WTC11 (cell line): ENCODE measurements around the gene SYTL2. TPM values are rescaled to one million over a fixed set of nuclear protein-coding genes. Genes with fewer than 3 reads are reported as not detected.

Experiments used
- ATAC-seq: fragments of 200-7000 bp; cut with Tn5 transposase; 2 replicates; pipeline ENCODE4 v1.10.0; 2021; ENCODE audit warnings: mild to moderate bottlenecking, moderate library complexity
- CTCF ChIA-PET: fragments of 300-600 bp; sonication (Branson Sonifier 250); formaldehyde crosslinking; loops from one replicate; lab custom pipeline; 2021; ENCODE audit warnings: antibody characterized with exemption; lab: Charles Lee
- POLR2A ChIA-PET: fragments of 350-600 bp; sonication (Branson Sonifier 250); formaldehyde crosslinking; loops from one replicate; lab custom pipeline; 2021; ENCODE audit warnings: antibody characterized with exemption; lab: Charles Lee
- DNase-seq: peaks from one replicate; pipeline ENCODE4 v3.0.0; 2021; ENCODE audit warnings: low spot score
- H3K27ac Mint-ChIP-seq: 2 replicates; pipeline ENCODE4 v1.8.0; 2021; ENCODE audit warnings: mixed read lengths
- H3K27me3 Mint-ChIP-seq: 2 replicates; pipeline ENCODE4 v1.8.0; 2021; ENCODE audit warnings: low read depth, mild to moderate bottlenecking, moderate library complexity, mixed read lengths
- H3K36me3 Mint-ChIP-seq: 2 replicates; pipeline ENCODE4 v1.8.0; 2021; ENCODE audit warnings: mixed read lengths
- H3K4me1 Mint-ChIP-seq: 2 replicates; pipeline ENCODE4 v1.8.0; 2022; ENCODE audit warnings: mixed read lengths
- H3K4me3 Mint-ChIP-seq: 2 replicates; pipeline ENCODE4 v1.8.0; 2021; ENCODE audit warnings: mild to moderate bottlenecking, moderate library complexity, mixed read lengths
- H3K9me3 Mint-ChIP-seq: 2 replicates; pipeline ENCODE4 v1.8.0; 2021; ENCODE audit warnings: mixed read lengths
- AR ChIP-seq: fragments of 250-450 bp; sonication (Bioruptor Pico); IDR thresholded peaks from 2 replicates; pipeline ENCODE4 v1.9.0; 2021; ENCODE audit warnings: mild to moderate bottlenecking
- GABPB1 ChIP-seq: sonication (generic); formaldehyde crosslinking; IDR thresholded peaks from 2 replicates; pipeline ENCODE4 v1.8.1; 2023; ENCODE audit warnings: mild to moderate bottlenecking, missing genetic modification reagents
- NFYB ChIP-seq: sonication (generic); formaldehyde crosslinking; conservative IDR thresholded peaks from 2 replicates; pipeline ENCODE4 v1.8.0; 2022; ENCODE audit warnings: low read depth, missing genetic modification reagents
- NR1H2 ChIP-seq: sonication (generic); formaldehyde crosslinking; IDR thresholded peaks from 2 replicates; pipeline ENCODE4 v1.9.0; 2021; ENCODE audit warnings: mild to moderate bottlenecking, moderate library complexity, missing genetic modification reagents
- NR3C1 ChIP-seq: sonication (generic); formaldehyde crosslinking; conservative IDR thresholded peaks from 2 replicates; pipeline ENCODE4 v1.8.1; 2023; ENCODE audit warnings: low read depth, mild to moderate bottlenecking, missing genetic modification reagents
- RORB ChIP-seq: fragments of 250-450 bp; sonication (Bioruptor Pico); IDR thresholded peaks from 2 replicates; pipeline ENCODE4 v1.9.0; 2021; ENCODE audit warnings: mild to moderate bottlenecking
- SMAD3 ChIP-seq: sonication (generic); formaldehyde crosslinking; IDR thresholded peaks from 2 replicates; pipeline ENCODE4 v1.8.0; 2022; ENCODE audit warnings: missing genetic modification reagents, mild to moderate bottlenecking, borderline replicate concordance
- SOX15 ChIP-seq: fragments of 250-450 bp; sonication (Bioruptor Pico); IDR thresholded peaks from 2 replicates; pipeline ENCODE4 v1.9.0; 2021; ENCODE audit warnings: mild to moderate bottlenecking
- ZMAT4 ChIP-seq: fragments of 250-450 bp; sonication (Bioruptor Pico); IDR thresholded peaks from 2 replicates; pipeline ENCODE4 v1.9.0; 2021; ENCODE audit warnings: mild to moderate bottlenecking
- ZNF317 ChIP-seq: sonication (generic); formaldehyde crosslinking; IDR thresholded peaks from 2 replicates; pipeline ENCODE4 v1.8.1; 2023; ENCODE audit warnings: low read depth, mild to moderate bottlenecking, moderate library complexity, missing genetic modification reagents, borderline replicate concordance
- ZNF396 ChIP-seq: fragments of 250-450 bp; sonication (Bioruptor Pico); IDR thresholded peaks from 2 replicates; pipeline ENCODE4 v1.8.0; 2021; ENCODE audit warnings: mild to moderate bottlenecking, moderate library complexity, borderline replicate concordance
- ZNF671 ChIP-seq: fragments of 250-450 bp; sonication (Bioruptor Pico); IDR thresholded peaks from 2 replicates; pipeline ENCODE4 v1.8.0; 2021; ENCODE audit warnings: mild to moderate bottlenecking
- total RNA-seq: library from RNA; stranded (reverse); gene quantifications from 3 replicates; pipeline ENCODE4 v1.2.3, GENCODE V29; 2021
- TF ChIP-seq, protein P1 (sequence below): fragments of 250-450 bp; sonication (Bioruptor Pico); IDR thresholded peaks from 2 replicates; pipeline ENCODE4 v1.8.0; 2021; ENCODE audit warnings: mild to moderate bottlenecking
- TF ChIP-seq, protein P2 (sequence below): sonication (generic); formaldehyde crosslinking; IDR thresholded peaks from 2 replicates; pipeline ENCODE4 v1.8.1; 2022; ENCODE audit warnings: missing genetic modification reagents, borderline replicate concordance
- TF ChIP-seq, protein P3 (sequence below): fragments of 250-450 bp; sonication (Bioruptor Pico); IDR thresholded peaks from 2 replicates; pipeline ENCODE4 v2.1.2; 2022; ENCODE audit warnings: mild to moderate bottlenecking, moderate library complexity
- TF ChIP-seq, protein P4 (sequence below): sonication (generic); formaldehyde crosslinking; IDR thresholded peaks from 2 replicates; pipeline ENCODE4 v1.8.1; 2022; ENCODE audit warnings: mild to moderate bottlenecking, moderate library complexity, missing genetic modification reagents
- TF ChIP-seq, protein P5 (sequence below): sonication (generic); formaldehyde crosslinking; IDR thresholded peaks from 2 replicates; pipeline ENCODE4 v1.8.0; 2023; ENCODE audit warnings: missing genetic modification reagents, mild to moderate bottlenecking, borderline replicate concordance

Gene SYTL2
- total RNA-seq, 1 experiment from 2014 or later = 7.1 TPM

- TF ChIP-seq ZNF396 (CRISPR knock-in tag) (no peak), ZMAT4 (no peak), GABPB1 (no peak)
- TF ChIP-seq, protein P1, sequence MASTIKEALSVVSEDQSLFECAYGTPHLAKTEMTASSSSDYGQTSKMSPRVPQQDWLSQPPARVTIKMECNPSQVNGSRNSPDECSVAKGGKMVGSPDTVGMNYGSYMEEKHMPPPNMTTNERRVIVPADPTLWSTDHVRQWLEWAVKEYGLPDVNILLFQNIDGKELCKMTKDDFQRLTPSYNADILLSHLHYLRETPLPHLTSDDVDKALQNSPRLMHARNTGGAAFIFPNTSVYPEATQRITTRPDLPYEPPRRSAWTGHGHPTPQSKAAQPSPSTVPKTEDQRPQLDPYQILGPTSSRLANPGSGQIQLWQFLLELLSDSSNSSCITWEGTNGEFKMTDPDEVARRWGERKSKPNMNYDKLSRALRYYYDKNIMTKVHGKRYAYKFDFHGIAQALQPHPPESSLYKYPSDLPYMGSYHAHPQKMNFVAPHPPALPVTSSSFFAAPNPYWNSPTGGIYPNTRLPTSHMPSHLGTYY (CRISPR knock-in tag) = no peak
- TF ChIP-seq, protein P2, sequence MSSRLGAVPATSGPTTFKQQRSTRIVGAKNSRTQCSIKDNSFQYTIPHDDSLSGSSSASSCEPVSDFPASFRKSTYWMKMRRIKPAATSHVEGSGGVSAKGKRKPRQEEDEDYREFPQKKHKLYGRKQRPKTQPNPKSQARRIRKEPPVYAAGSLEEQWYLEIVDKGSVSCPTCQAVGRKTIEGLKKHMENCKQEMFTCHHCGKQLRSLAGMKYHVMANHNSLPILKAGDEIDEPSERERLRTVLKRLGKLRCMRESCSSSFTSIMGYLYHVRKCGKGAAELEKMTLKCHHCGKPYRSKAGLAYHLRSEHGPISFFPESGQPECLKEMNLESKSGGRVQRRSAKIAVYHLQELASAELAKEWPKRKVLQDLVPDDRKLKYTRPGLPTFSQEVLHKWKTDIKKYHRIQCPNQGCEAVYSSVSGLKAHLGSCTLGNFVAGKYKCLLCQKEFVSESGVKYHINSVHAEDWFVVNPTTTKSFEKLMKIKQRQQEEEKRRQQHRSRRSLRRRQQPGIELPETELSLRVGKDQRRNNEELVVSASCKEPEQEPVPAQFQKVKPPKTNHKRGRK (CRISPR knock-in tag) = no peak
- TF ChIP-seq, all 79 proteins: peak for 0
These were observed 4.4 kb upstream of the SYTL2 start (continued) for GRCh38 chr11:85815186-85815931.

GRCh38 chr11:85813721-85814120 is 2.8 kb upstream of the SYTL2 start:
- Mint-ChIP-seq H3K27me3 (peaks cover 45% of the 10 kb centered on the region), H3K4me3 (no peak overlapping the region), H3K4me1 (peaks cover 16% of the 10 kb centered on the region), H3K36me3 (no peaks in the 10 kb centered on the region), H3K9me3 (no peaks in the 10 kb centered on the region), H3K27ac (no peak overlapping the region)
- TF ChIP-seq RORB (CRISPR knock-in tag) (no peak), ZNF317 (CRISPR knock-in tag) (no peak), SOX15 (no peak), AR (CRISPR knock-in tag) (no peak)
- TF ChIP-seq, protein P3, sequence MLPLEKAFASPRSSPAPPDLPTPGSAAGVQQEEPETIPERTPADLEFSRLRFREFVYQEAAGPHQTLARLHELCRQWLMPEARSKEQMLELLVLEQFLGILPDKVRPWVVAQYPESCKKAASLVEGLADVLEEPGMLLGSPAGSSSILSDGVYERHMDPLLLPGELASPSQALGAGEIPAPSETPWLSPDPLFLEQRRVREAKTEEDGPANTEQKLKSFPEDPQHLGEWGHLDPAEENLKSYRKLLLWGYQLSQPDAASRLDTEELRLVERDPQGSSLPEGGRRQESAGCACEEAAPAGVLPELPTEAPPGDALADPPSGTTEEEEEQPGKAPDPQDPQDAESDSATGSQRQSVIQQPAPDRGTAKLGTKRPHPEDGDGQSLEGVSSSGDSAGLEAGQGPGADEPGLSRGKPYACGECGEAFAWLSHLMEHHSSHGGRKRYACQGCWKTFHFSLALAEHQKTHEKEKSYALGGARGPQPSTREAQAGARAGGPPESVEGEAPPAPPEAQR (CRISPR knock-in tag) = no peak
- TF ChIP-seq, protein P4, sequence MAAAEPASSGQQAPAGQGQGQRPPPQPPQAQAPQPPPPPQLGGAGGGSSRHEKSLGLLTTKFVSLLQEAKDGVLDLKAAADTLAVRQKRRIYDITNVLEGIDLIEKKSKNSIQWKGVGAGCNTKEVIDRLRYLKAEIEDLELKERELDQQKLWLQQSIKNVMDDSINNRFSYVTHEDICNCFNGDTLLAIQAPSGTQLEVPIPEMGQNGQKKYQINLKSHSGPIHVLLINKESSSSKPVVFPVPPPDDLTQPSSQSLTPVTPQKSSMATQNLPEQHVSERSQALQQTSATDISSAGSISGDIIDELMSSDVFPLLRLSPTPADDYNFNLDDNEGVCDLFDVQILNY (CRISPR knock-in tag) = no peak
- ChIA-PET CTCF (interaction anchor here (0.5 to 0.9 kb wide), 2 partner anchors 13 to 473 kb away, joined by 3 to 4 read pairs; no protein-coding TSS in a partner anchor), POLR2A (no interaction called here)
- no peak for DNase-seq
- no peak for ATAC-seq

- CTCF ChIA-PET = interaction anchor here (0.9 to 1.0 kb wide), 2 partner anchors 15 to 43 kb away, joined by 3 read pairs; partner anchors contain the start of gene CCDC83
- H3K4me3 Mint-ChIP-seq = peak overlapping the region; percentile 80
- no peak overlapping the region for H3K27ac Mint-ChIP-seq
- POLR2A ChIA-PET = no interaction called here
- H3K36me3 Mint-ChIP-seq = no peaks in the 10 kb centered on the region
- DNase-seq = no peak
- ATAC-seq = peak; percentile 9
- peaks cover 46% of the 10 kb centered on the region for H3K27me3 Mint-ChIP-seq
- H3K9me3 Mint-ChIP-seq = no peaks in the 10 kb centered on the region
- H3K4me1 Mint-ChIP-seq = peaks cover 16% of the 10 kb centered on the region
- TF ChIP-seq, protein P5, sequence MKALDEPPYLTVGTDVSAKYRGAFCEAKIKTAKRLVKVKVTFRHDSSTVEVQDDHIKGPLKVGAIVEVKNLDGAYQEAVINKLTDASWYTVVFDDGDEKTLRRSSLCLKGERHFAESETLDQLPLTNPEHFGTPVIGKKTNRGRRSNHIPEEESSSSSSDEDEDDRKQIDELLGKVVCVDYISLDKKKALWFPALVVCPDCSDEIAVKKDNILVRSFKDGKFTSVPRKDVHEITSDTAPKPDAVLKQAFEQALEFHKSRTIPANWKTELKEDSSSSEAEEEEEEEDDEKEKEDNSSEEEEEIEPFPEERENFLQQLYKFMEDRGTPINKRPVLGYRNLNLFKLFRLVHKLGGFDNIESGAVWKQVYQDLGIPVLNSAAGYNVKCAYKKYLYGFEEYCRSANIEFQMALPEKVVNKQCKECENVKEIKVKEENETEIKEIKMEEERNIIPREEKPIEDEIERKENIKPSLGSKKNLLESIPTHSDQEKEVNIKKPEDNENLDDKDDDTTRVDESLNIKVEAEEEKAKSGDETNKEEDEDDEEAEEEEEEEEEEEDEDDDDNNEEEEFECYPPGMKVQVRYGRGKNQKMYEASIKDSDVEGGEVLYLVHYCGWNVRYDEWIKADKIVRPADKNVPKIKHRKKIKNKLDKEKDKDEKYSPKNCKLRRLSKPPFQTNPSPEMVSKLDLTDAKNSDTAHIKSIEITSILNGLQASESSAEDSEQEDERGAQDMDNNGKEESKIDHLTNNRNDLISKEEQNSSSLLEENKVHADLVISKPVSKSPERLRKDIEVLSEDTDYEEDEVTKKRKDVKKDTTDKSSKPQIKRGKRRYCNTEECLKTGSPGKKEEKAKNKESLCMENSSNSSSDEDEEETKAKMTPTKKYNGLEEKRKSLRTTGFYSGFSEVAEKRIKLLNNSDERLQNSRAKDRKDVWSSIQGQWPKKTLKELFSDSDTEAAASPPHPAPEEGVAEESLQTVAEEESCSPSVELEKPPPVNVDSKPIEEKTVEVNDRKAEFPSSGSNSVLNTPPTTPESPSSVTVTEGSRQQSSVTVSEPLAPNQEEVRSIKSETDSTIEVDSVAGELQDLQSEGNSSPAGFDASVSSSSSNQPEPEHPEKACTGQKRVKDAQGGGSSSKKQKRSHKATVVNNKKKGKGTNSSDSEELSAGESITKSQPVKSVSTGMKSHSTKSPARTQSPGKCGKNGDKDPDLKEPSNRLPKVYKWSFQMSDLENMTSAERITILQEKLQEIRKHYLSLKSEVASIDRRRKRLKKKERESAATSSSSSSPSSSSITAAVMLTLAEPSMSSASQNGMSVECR = no peak
- TF ChIP-seq SMAD3 (CRISPR knock-in tag) (no peak), NR3C1 (CRISPR knock-in tag) (no peak), ZMAT4 (no peak), ZNF671 (CRISPR knock-in tag) (no peak), NR1H2 (no peak), NFYB (CRISPR knock-in tag) (no peak)
These were observed 683 bp upstream of the SYTL2 start for GRCh38 chr11:85811624-85812023.
